ENCODE results near the gene NAA11.

NAA11 gene

GRCh38 chr4:79325864-79326328 lies at the start of gene NAA11:
Gene NAA11, minus strand, starts transcription at chr4:79326061. Its CDS starts 184 bp downstream, at chr4:79325877.
- no peak for DNase-seq

- no peak for DNase-seq
Observed at GRCh38 chr4:79370026-79370425, 44.2 kb upstream of the NAA11 start.

GRCh38 chr4:79367096-79367495 lies 41.2 kb upstream of the NAA11 start:
- no peak for DNase-seq

- no peak for DNase-seq
Observed at GRCh38 chr4:79366422-79366821, 40.6 kb upstream of the NAA11 start.

- no peak for DNase-seq
Observed at GRCh38 chr4:79364061-79364460, 38.2 kb upstream of the NAA11 start.

- DNase-seq, result no peak
Observed at GRCh38 chr4:79362626-79363025, 36.8 kb upstream of the NAA11 start.

GRCh38 chr4:79360006-79360405 lies 34.1 kb upstream of the NAA11 start:
- no peak for DNase-seq

GRCh38 chr4:79358438-79358837 lies 32.6 kb upstream of the NAA11 start:
- DNase-seq, result no peak

- DNase-seq, result no peak
Observed at GRCh38 chr4:79357365-79357764, 31.5 kb upstream of the NAA11 start.

- no peak for DNase-seq
Observed at GRCh38 chr4:79353075-79353474, 27.2 kb upstream of the NAA11 start.

- DNase-seq, result no peak
Observed at GRCh38 chr4:79348405-79348804, 22.5 kb upstream of the NAA11 start.

- DNase-seq, result no peak
Observed at GRCh38 chr4:79341893-79342653, 16.2 kb upstream of the NAA11 start.

GRCh38 chr4:79340568-79340967 lies 14.7 kb upstream of the NAA11 start:
- no peak for DNase-seq

- DNase-seq, result no peak
Observed at GRCh38 chr4:79338148-79338547, 12.3 kb upstream of the NAA11 start.

- no peak for DNase-seq
Observed at GRCh38 chr4:79334783-79335182, 8.9 kb upstream of the NAA11 start.

- no peak for DNase-seq
Observed at GRCh38 chr4:79334341-79334740, 8.5 kb upstream of the NAA11 start.

- DNase-seq, result no peak
Observed at GRCh38 chr4:79331126-79331876, 5.4 kb upstream of the NAA11 start.

GRCh38 chr4:79330720-79331119 lies 4.9 kb upstream of the NAA11 start:
- DNase-seq, result no peak

- no peak for DNase-seq
Observed at GRCh38 chr4:79325436-79325835, 425 bp downstream of the NAA11 start.

GRCh38 chr4:79319975-79320374 lies 5.9 kb downstream of the NAA11 start:
- DNase-seq, result no peak

GRCh38 chr4:79317711-79318110 lies 8.2 kb downstream of the NAA11 start:
- no peak for DNase-seq

GRCh38 chr4:79315891-79316290 lies 10.0 kb downstream of the NAA11 start:
- DNase-seq, result no peak

GRCh38 chr4:79311279-79311678 lies 14.6 kb downstream of the NAA11 start:
- no peak for DNase-seq

- DNase-seq, result no peak
Observed at GRCh38 chr4:79308971-79309370, 16.9 kb downstream of the NAA11 start.
